GM10266 (cell line): ENCODE measurements around the gene CPLX1.

Experiments
- DNase-seq: peaks from one replicate; pipeline ENCODE4 v3.0.0; 2012; ENCODE audit errors: extremely low spot score
- TF ChIP-seq, protein P1 (sequence below): IDR thresholded peaks from 2 replicates; pipeline ENCODE4 v1.5.1; 2012; ENCODE audit warnings: mild to moderate bottlenecking, low read depth; ENCODE audit not compliant: control insufficient read depth, insufficient read depth; ENCODE audit errors: missing control alignments

CPLX1 gene

GRCh38 chr4:825971-826330 is at the start of gene CPLX1:
TSS of gene CPLX1 (minus strand) at chr4:826129. CDS start at chr4:824522, 1,607 bp downstream.
- peak; percentile 79 for DNase-seq
- TF ChIP-seq, protein P1, sequence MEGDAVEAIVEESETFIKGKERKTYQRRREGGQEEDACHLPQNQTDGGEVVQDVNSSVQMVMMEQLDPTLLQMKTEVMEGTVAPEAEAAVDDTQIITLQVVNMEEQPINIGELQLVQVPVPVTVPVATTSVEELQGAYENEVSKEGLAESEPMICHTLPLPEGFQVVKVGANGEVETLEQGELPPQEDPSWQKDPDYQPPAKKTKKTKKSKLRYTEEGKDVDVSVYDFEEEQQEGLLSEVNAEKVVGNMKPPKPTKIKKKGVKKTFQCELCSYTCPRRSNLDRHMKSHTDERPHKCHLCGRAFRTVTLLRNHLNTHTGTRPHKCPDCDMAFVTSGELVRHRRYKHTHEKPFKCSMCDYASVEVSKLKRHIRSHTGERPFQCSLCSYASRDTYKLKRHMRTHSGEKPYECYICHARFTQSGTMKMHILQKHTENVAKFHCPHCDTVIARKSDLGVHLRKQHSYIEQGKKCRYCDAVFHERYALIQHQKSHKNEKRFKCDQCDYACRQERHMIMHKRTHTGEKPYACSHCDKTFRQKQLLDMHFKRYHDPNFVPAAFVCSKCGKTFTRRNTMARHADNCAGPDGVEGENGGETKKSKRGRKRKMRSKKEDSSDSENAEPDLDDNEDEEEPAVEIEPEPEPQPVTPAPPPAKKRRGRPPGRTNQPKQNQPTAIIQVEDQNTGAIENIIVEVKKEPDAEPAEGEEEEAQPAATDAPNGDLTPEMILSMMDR, result no peak

- TF ChIP-seq, protein P1, result no peak
- DNase-seq, result no peak
Observed at GRCh38 chr4:874971-875817, 49.3 kb upstream of the CPLX1 start.

DNA sequence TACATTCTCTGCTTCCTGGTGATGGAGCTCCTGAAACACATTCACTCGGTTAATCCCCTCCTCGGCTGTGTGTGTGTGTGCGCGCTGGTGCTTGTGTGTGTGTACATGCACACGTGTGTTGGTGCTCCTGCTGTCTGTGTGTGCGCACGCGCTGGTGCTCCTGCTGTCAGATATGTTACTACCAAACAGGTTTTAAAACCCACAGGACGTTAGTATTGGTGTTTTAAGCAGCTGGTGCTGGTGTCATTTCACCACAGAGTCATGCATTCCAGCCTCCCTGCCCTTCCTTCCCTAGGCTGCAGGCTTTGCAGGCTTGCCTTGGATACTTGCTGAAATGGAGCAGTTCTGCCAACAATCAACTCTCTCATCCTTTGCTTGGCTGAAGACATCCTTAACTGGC is 48.1 kb upstream of the CPLX1 start:
- no peak for DNase-seq
- TF ChIP-seq, protein P1, result no peak

- no peak for DNase-seq
- TF ChIP-seq, protein P1, result no peak
Observed at GRCh38 chr4:872241-872981, 46.5 kb upstream of the CPLX1 start.

DNA sequence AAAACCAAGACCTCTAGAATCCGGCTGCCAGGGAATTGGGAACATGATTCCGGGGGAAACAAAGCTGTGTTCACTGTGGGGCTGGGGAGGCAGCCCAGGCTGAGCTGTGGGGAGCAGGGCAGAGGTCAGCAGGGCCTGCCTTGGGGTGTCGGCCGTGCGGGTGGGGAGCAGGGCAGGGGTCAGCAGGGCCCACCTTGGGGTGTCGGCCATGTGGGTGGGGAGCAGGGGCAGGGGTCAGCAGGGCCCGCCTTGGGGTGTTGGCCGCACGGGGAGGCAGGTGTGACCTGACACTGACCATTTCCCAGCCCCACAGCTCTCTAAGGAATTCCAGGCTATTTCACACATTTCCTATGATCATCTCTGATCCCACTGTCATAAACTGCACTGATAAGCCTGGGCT is 45.6 kb upstream of the CPLX1 start:
- TF ChIP-seq, protein P1, result no peak
- DNase-seq, result no peak

DNA sequence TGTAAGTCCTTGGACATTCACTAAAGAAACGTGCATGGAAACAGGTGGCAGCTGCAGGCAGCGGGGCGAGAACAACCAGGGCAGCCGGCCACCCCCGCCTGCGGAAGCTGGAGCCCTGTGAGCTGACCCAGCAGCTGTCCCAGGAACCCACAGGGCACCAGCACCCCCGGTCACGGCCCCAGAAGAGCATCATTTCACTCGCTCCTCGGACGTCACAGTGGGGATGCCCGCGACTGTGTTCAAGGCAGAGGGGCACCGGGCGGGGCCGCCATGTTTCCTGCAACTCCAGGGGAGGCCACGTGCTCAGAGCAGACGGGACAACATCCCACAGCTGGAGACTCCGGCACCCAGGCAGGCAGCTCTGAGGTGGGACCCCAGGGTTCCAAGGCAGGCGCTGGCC is 45.0 kb upstream of the CPLX1 start:
- TF ChIP-seq, protein P1, result no peak
- DNase-seq, result no peak

GRCh38 chr4:869776-870175 is 43.8 kb upstream of the CPLX1 start:
- TF ChIP-seq, protein P1, result no peak
- DNase-seq, result no peak
